CD4-positive, CD25-positive, alpha-beta regulatory T cell (primary cell): ENCODE data around the gene DDO. TPM values are rescaled to one million over a fixed set of nuclear protein-coding genes. Genes with fewer than 3 reads are reported as not detected.

Source experiments
- ATAC-seq, 2 donors: fragments of 150-1000 bp; cut with Tn5 transposase; one replicate each; pipeline ENCODE4 v1.10.0; 2021; ENCODE audit warnings: low read depth in 2 of 2, moderate number of reproducible peaks in 2 of 2, moderate library complexity in 1 of 2
- DNase-seq, 3 donors: peaks; one replicate each; pipeline versions ENCODE4 v3.0.0 to v3.0.0-alpha.2; 2012 to 2022; ENCODE audit warnings: mixed read lengths in 1 of 3
- H3K27ac ChIP-seq: one replicate; pipeline ENCODE4 v1.7.0; 2013; ENCODE audit warnings: mild to moderate bottlenecking, low read length; ENCODE audit not compliant: insufficient read depth, poor library complexity, severe bottlenecking
- H3K27me3 ChIP-seq: one replicate; pipeline ENCODE4 v1.7.0; 2013; ENCODE audit warnings: low read length; ENCODE audit not compliant: control insufficient read depth, insufficient read depth
- H3K36me3 ChIP-seq: one replicate; pipeline ENCODE4 v1.7.0; 2013; ENCODE audit warnings: mild to moderate bottlenecking, low read length, moderate library complexity; ENCODE audit not compliant: control insufficient read depth, insufficient read depth
- H3K4me1 ChIP-seq: 2 replicates; pipeline ENCODE4 v1.7.0; 2013; ENCODE audit warnings: mild to moderate bottlenecking, low read length; ENCODE audit not compliant: insufficient read depth, control insufficient read depth, poor library complexity, severe bottlenecking
- H3K4me3 ChIP-seq: one replicate; pipeline ENCODE4 v1.7.0; 2013; ENCODE audit warnings: low read depth, mild to moderate bottlenecking, low read length, moderate library complexity
- H3K9me3 ChIP-seq, 2 experiments: 1 replicate in 1 of 2; 2 replicates in 1 of 2; pipeline ENCODE4 v1.7.0; 2013; ENCODE audit warnings: low read length in 2 of 2, mild to moderate bottlenecking in 1 of 2, moderate library complexity in 1 of 2; ENCODE audit not compliant: control insufficient read depth in 2 of 2
- H3K27ac Mint-ChIP-seq, 3 donors: one replicate each; pipeline ENCODE4 v1.8.0; 2020 to 2022; ENCODE audit warnings: mild to moderate bottlenecking in 3 of 3, mixed read lengths in 3 of 3, moderate library complexity in 2 of 3
- H3K27me3 Mint-ChIP-seq: one replicate; pipeline ENCODE4 v1.8.0; 2022; ENCODE audit warnings: mild to moderate bottlenecking, mixed read lengths
- H3K36me3 Mint-ChIP-seq: one replicate; pipeline ENCODE4 v1.8.0; 2020; ENCODE audit warnings: mixed read lengths
- H3K4me1 Mint-ChIP-seq, 4 donors: one replicate each; pipeline ENCODE4 v1.8.0; 2020 to 2022; ENCODE audit warnings: mixed read lengths in 4 of 4, mild to moderate bottlenecking in 1 of 4
- H3K4me3 Mint-ChIP-seq, 4 donors: one replicate each; pipeline ENCODE4 v1.8.0; 2020 to 2022; ENCODE audit warnings: mild to moderate bottlenecking in 4 of 4, mixed read lengths in 4 of 4, moderate library complexity in 3 of 4
- H3K9me3 Mint-ChIP-seq, 7 donors: one replicate each; pipeline ENCODE4 v1.8.0; 2020 to 2022; ENCODE audit warnings: mixed read lengths in 7 of 7, mild to moderate bottlenecking in 3 of 7, moderate library complexity in 2 of 7
- polyA plus RNA-seq, 4 donors: library from polyadenylated mRNA; unstranded; fragments of 300-500 nt; fragmentation: Illumina TruSeq; gene quantifications; one replicate each; pipeline ENCODE4 v1.2.3, GENCODE V29; 2021
- total RNA-seq: library from RNA; stranded (reverse); gene quantifications from one replicate; pipeline ENCODE4 v1.2.3, GENCODE V29; 2022

Gene DDO
- total and polyA plus RNA-seq, 5 donors from 2014 or later, result not detected

- H3K4me1 ChIP-seq, result no peaks in the 10 kb centered on the region
- Mint-ChIP-seq H3K27ac (no peak overlapping the region), H3K4me1 (peaks cover 0 to 8% (median 5%) of the 10 kb centered on the region in 4 donors), H3K36me3 (no peaks in the 10 kb centered on the region), H3K9me3 (no peaks in the 10 kb centered on the region), H3K27me3 (peaks cover 23% of the 10 kb centered on the region), H3K4me3 (no peak overlapping the region)
- no peaks in the 10 kb centered on the region for H3K9me3 ChIP-seq
- H3K36me3 ChIP-seq, result no peaks in the 10 kb centered on the region
- H3K4me3 ChIP-seq, result no peak overlapping the region
- no peaks in the 10 kb centered on the region for H3K27me3 ChIP-seq
- no peak for ATAC-seq
- no peak for DNase-seq
- no peak overlapping the region for H3K27ac ChIP-seq
Observed at GRCh38 chr6:110389689-110390382, 25.5 kb downstream of the DDO start.

GRCh38 chr6:110387986-110388385, 27.4 kb downstream of the DDO start:
- Histone ChIP-seq H3K36me3 (no peaks in the 10 kb centered on the region), H3K4me3 (no peak overlapping the region), H3K4me1 (no peaks in the 10 kb centered on the region), H3K9me3 (no peaks in the 10 kb centered on the region), H3K27ac (no peak overlapping the region), H3K27me3 (no peaks in the 10 kb centered on the region)
- H3K27me3 Mint-ChIP-seq, result peaks cover 28% of the 10 kb centered on the region
- no peak overlapping the region for H3K27ac Mint-ChIP-seq
- no peaks in the 10 kb centered on the region for H3K9me3 Mint-ChIP-seq
- no peak for DNase-seq
- H3K36me3 Mint-ChIP-seq, result no peaks in the 10 kb centered on the region
- no peak overlapping the region for H3K4me3 Mint-ChIP-seq
- peaks cover 0 to 8% (median 5%) of the 10 kb centered on the region in 4 donors for H3K4me1 Mint-ChIP-seq
- no peak for ATAC-seq

DNA sequence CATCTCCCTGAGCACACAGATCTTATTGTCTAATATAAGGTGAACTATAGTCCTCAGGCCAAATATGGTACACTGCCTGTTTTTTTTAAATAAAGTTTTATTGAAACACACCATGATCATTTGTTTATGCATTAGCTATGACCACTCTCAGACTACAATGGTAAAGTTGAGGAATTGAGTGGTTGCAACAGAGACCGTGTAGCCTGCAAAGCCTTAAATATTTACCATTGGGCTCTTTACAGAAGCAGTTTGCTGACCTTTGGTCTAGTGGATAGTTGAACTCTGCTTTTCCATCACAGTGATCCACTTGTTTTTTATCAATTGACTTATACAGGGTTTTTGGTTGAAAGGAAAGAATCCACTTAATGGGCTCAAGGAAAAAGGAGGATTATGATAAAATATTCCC, 29.9 kb downstream of the DDO start:
- Mint-ChIP-seq H3K27ac (no peak overlapping the region), H3K27me3 (peaks cover 21% of the 10 kb centered on the region), H3K36me3 (no peaks in the 10 kb centered on the region), H3K4me1 (peaks cover 0 to 6% (median 3%) of the 10 kb centered on the region in 4 donors), H3K9me3 (peaks cover 0 to 5% (median 1%) of the 10 kb centered on the region in 7 donors), H3K4me3 (no peak overlapping the region)
- Histone ChIP-seq H3K4me1 (no peaks in the 10 kb centered on the region), H3K9me3 (no peaks in the 10 kb centered on the region), H3K27ac (no peak overlapping the region), H3K27me3 (no peaks in the 10 kb centered on the region), H3K4me3 (no peak overlapping the region), H3K36me3 (no peaks in the 10 kb centered on the region)
- ATAC-seq, result no peak
- no peak for DNase-seq

DNA sequence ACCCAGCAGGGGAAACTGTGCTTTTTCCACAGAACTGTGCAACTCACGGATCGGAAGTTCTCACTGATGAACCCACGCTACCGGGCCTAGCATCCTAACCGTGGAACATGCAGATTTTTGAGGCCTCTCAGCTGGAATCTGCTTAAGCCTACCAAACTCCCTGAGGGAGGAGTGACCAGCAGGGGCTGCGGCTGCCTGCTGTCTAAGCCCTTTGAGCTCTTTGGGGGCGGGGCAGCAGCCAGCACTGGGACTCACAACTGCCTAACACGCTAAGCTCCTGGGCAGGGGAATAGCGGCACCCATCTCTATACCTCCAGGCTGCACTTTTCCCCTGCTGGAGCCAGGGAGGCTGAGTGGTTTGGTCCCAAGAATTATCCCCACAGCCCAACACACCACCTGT, 36.8 kb downstream of the DDO start:
- H3K4me3 Mint-ChIP-seq, result no peak overlapping the region
- Histone ChIP-seq H3K4me1 (no peaks in the 10 kb centered on the region), H3K27me3 (peaks cover 2% of the 10 kb centered on the region), H3K27ac (no peak overlapping the region), H3K4me3 (no peak overlapping the region), H3K36me3 (no peaks in the 10 kb centered on the region), H3K9me3 (no peaks in the 10 kb centered on the region)
- peaks cover 15% of the 10 kb centered on the region for H3K27me3 Mint-ChIP-seq
- H3K36me3 Mint-ChIP-seq, result no peaks in the 10 kb centered on the region
- no peak for DNase-seq
- no peak for ATAC-seq
- H3K9me3 Mint-ChIP-seq, result peaks cover 0 to 9% (median 2%) of the 10 kb centered on the region in 7 donors
- no peak overlapping the region for H3K27ac Mint-ChIP-seq
- no peaks in the 10 kb centered on the region for H3K4me1 Mint-ChIP-seq

GRCh38 chr6:110369066-110369465, 46.3 kb downstream of the DDO start:
- no peak overlapping the region for H3K27ac Mint-ChIP-seq

GRCh38 chr6:110368284-110368683, 47.1 kb downstream of the DDO start:
- Histone ChIP-seq H3K4me1 (no peaks in the 10 kb centered on the region), H3K27ac (no peak overlapping the region), H3K27me3 (peaks cover 13% of the 10 kb centered on the region), H3K9me3 (no peaks in the 10 kb centered on the region), H3K4me3 (no peak overlapping the region), H3K36me3 (no peaks in the 10 kb centered on the region)
- H3K9me3 Mint-ChIP-seq, result peaks cover 0 to 4% (median 0%) of the 10 kb centered on the region in 7 donors
- H3K27ac Mint-ChIP-seq, result no peak overlapping the region
- no peaks in the 10 kb centered on the region for H3K36me3 Mint-ChIP-seq
- H3K27me3 Mint-ChIP-seq, result peaks cover 44% of the 10 kb centered on the region
- no peak for DNase-seq
- ATAC-seq, result no peak
- peaks cover 0 to 6% (median 3%) of the 10 kb centered on the region in 4 donors for H3K4me1 Mint-ChIP-seq
- no peak overlapping the region for H3K4me3 Mint-ChIP-seq

More at GRCh38 chr6:110369066-110369465, 46.3 kb downstream of the DDO start:
- no peaks in the 10 kb centered on the region for H3K9me3 ChIP-seq
- Mint-ChIP-seq H3K27me3 (peaks cover 40% of the 10 kb centered on the region), H3K9me3 (peaks cover 0 to 4% (median 0%) of the 10 kb centered on the region in 7 donors), H3K36me3 (no peaks in the 10 kb centered on the region), H3K4me1 (peaks cover 0 to 6% (median 3%) of the 10 kb centered on the region in 4 donors), H3K4me3 (no peak overlapping the region)
- no peaks in the 10 kb centered on the region for H3K36me3 ChIP-seq
- DNase-seq (no peak), ATAC-seq (no peak)
- no peaks in the 10 kb centered on the region for H3K4me1 ChIP-seq
- H3K27me3 ChIP-seq, result peaks cover 10% of the 10 kb centered on the region
- H3K27ac ChIP-seq, result no peak overlapping the region
- H3K4me3 ChIP-seq, result no peak overlapping the region

GRCh38 chr6:110367825-110368224, 47.5 kb downstream of the DDO start:
- H3K27ac Mint-ChIP-seq, result no peak overlapping the region
- peaks cover 15% of the 10 kb centered on the region for H3K27me3 ChIP-seq
- no peak overlapping the region for H3K27ac ChIP-seq
- no peaks in the 10 kb centered on the region for H3K9me3 ChIP-seq
- no peaks in the 10 kb centered on the region for H3K4me1 ChIP-seq
- H3K4me3 ChIP-seq, result no peak overlapping the region
- DNase-seq, result no peak
- no peaks in the 10 kb centered on the region for H3K36me3 ChIP-seq
- H3K4me1 Mint-ChIP-seq, result peaks cover 0 to 6% (median 3%) of the 10 kb centered on the region in 4 donors
- no peaks in the 10 kb centered on the region for H3K36me3 Mint-ChIP-seq
- peaks cover 0 to 4% (median 0%) of the 10 kb centered on the region in 7 donors for H3K9me3 Mint-ChIP-seq
- ATAC-seq, result no peak
- no peak overlapping the region for H3K4me3 Mint-ChIP-seq
- H3K27me3 Mint-ChIP-seq, result peaks cover 44% of the 10 kb centered on the region

DNA sequence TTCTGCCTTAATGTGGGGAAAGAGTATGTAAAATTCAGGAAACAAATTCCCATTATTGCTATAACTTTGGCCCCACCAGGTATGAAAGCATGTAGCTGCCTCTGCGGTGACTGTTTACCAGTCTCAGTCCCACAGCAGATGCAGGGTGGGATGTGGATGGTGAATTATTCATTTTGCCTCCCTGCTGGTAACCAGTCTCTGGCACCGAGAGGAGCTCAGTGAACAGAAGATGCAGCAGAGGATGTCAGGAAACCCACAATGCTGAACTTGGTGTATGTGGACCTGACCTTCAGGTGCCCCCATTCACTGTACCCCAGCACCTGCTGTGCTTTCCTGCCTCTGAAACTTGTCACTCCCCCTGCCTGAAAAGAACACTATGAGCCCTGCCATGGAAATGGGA, 48.4 kb downstream of the DDO start:
- Mint-ChIP-seq H3K27ac (no peak overlapping the region), H3K4me1 (peaks cover 0 to 6% (median 2%) of the 10 kb centered on the region in 4 donors), H3K4me3 (no peak overlapping the region), H3K36me3 (no peaks in the 10 kb centered on the region), H3K27me3 (peaks cover 40% of the 10 kb centered on the region), H3K9me3 (peaks cover 0 to 4% (median 0%) of the 10 kb centered on the region in 7 donors)
- no peak overlapping the region for H3K4me3 ChIP-seq
- H3K27me3 ChIP-seq, result peaks cover 16% of the 10 kb centered on the region
- H3K4me1 ChIP-seq, result no peaks in the 10 kb centered on the region
- no peak overlapping the region for H3K27ac ChIP-seq
- no peak for DNase-seq
- no peaks in the 10 kb centered on the region for H3K9me3 ChIP-seq
- no peaks in the 10 kb centered on the region for H3K36me3 ChIP-seq
- ATAC-seq, result no peak
